ENCODE measurements around the gene SEZ6L.

SEZ6L gene

GRCh38 chr22:26327306-26327705, 158.0 kb downstream of the SEZ6L start:
- in situ Hi-C loops (cut with HindIII; ENCODE audit: low sequenced_read_pairs), result no loop called here

GRCh38 chr22:26328221-26328620, 159.0 kb downstream of the SEZ6L start:
- in situ Hi-C loops (cut with HindIII; ENCODE audit: low sequenced_read_pairs), result no loop called here

GRCh38 chr22:26330971-26331625, 161.8 kb downstream of the SEZ6L start:
- in situ Hi-C loops (cut with HindIII; ENCODE audit: low sequenced_read_pairs), result loop anchor here (5.0 kb wide), 1 partner anchor 59 kb away; no protein-coding TSS in a partner anchor

GRCh38 chr22:26333088-26333800, 164.0 kb downstream of the SEZ6L start:
- in situ Hi-C loops (cut with HindIII; ENCODE audit: low sequenced_read_pairs), result loop anchor here (5.0 kb wide), 1 partner anchor 61 kb away; no protein-coding TSS in a partner anchor

GRCh38 chr22:26334232-26334631, 165.0 kb downstream of the SEZ6L start:
- in situ Hi-C loops (cut with HindIII; ENCODE audit: low sequenced_read_pairs), result loop anchor here (5.0 kb wide), 1 partner anchor 62 kb away; no protein-coding TSS in a partner anchor

GRCh38 chr22:26336773-26337172, 167.5 kb downstream of the SEZ6L start:
- in situ Hi-C loops (cut with HindIII; ENCODE audit: low sequenced_read_pairs), result no loop called here

GRCh38 chr22:26339755-26340154, 170.5 kb downstream of the SEZ6L start:
- in situ Hi-C loops (cut with HindIII; ENCODE audit: low sequenced_read_pairs), result no loop called here

- in situ Hi-C loops (cut with HindIII; ENCODE audit: low sequenced_read_pairs), result no loop called here
These were observed 173.6 kb downstream of the SEZ6L start for GRCh38 chr22:26342745-26343410.

- in situ Hi-C loops (cut with HindIII; ENCODE audit: low sequenced_read_pairs), result no loop called here
These were observed 176.2 kb downstream of the SEZ6L start for GRCh38 chr22:26345496-26345895.

GRCh38 chr22:26348810-26349526, 179.7 kb downstream of the SEZ6L start:
- in situ Hi-C loops (cut with HindIII; ENCODE audit: low sequenced_read_pairs), result no loop called here

- in situ Hi-C loops (cut with HindIII; ENCODE audit: low sequenced_read_pairs), result no loop called here
These were observed 185.4 kb downstream of the SEZ6L start for GRCh38 chr22:26354707-26355106.

GRCh38 chr22:26357281-26357680, 188.0 kb downstream of the SEZ6L start:
- in situ Hi-C loops (cut with HindIII; ENCODE audit: low sequenced_read_pairs), result no loop called here

- in situ Hi-C loops (cut with HindIII; ENCODE audit: low sequenced_read_pairs), result no loop called here
These were observed 188.6 kb downstream of the SEZ6L start for GRCh38 chr22:26357813-26358212.

GRCh38 chr22:26359156-26359555, 189.9 kb downstream of the SEZ6L start:
- in situ Hi-C loops (cut with HindIII; ENCODE audit: low sequenced_read_pairs), result no loop called here

- in situ Hi-C loops (cut with HindIII; ENCODE audit: low sequenced_read_pairs), result no loop called here
These were observed 191.1 kb downstream of the SEZ6L start for GRCh38 chr22:26360169-26360885.

GRCh38 chr22:26362471-26362870, 193.2 kb downstream of the SEZ6L start:
- in situ Hi-C loops (cut with HindIII; ENCODE audit: low sequenced_read_pairs), result no loop called here

GRCh38 chr22:26364066-26365015, 195.1 kb downstream of the SEZ6L start:
- in situ Hi-C loops (cut with HindIII; ENCODE audit: low sequenced_read_pairs), result no loop called here

GRCh38 chr22:26367402-26368245, 198.4 kb downstream of the SEZ6L start:
- in situ Hi-C loops (cut with HindIII; ENCODE audit: low sequenced_read_pairs), result no loop called here
